WTC11 (cell line): ENCODE results near the gene RASEF. TPM values are rescaled to one million over a fixed set of nuclear protein-coding genes. Genes with fewer than 3 reads are reported as not detected.

Source experiments
- ATAC-seq: fragments of 200-7000 bp; cut with Tn5 transposase; 2 replicates; pipeline ENCODE4 v1.10.0; 2021; ENCODE audit warnings: mild to moderate bottlenecking, moderate library complexity
- CTCF ChIA-PET: fragments of 300-600 bp; sonication (Branson Sonifier 250); formaldehyde crosslinking; loops from one replicate; lab custom pipeline; 2021; ENCODE audit warnings: antibody characterized with exemption; lab: Charles Lee
- POLR2A ChIA-PET: fragments of 350-600 bp; sonication (Branson Sonifier 250); formaldehyde crosslinking; loops from one replicate; lab custom pipeline; 2021; ENCODE audit warnings: antibody characterized with exemption; lab: Charles Lee
- DNase-seq: peaks from one replicate; pipeline ENCODE4 v3.0.0; 2021; ENCODE audit warnings: low spot score
- H3K27ac Mint-ChIP-seq: 2 replicates; pipeline ENCODE4 v1.8.0; 2021; ENCODE audit warnings: mixed read lengths
- H3K27me3 Mint-ChIP-seq: 2 replicates; pipeline ENCODE4 v1.8.0; 2021; ENCODE audit warnings: low read depth, mild to moderate bottlenecking, moderate library complexity, mixed read lengths
- H3K36me3 Mint-ChIP-seq: 2 replicates; pipeline ENCODE4 v1.8.0; 2021; ENCODE audit warnings: mixed read lengths
- H3K4me1 Mint-ChIP-seq: 2 replicates; pipeline ENCODE4 v1.8.0; 2022; ENCODE audit warnings: mixed read lengths
- H3K4me3 Mint-ChIP-seq: 2 replicates; pipeline ENCODE4 v1.8.0; 2021; ENCODE audit warnings: mild to moderate bottlenecking, moderate library complexity, mixed read lengths
- H3K9me3 Mint-ChIP-seq: 2 replicates; pipeline ENCODE4 v1.8.0; 2021; ENCODE audit warnings: mixed read lengths
- ATF1 ChIP-seq: sonication (generic); formaldehyde crosslinking; IDR thresholded peaks from 2 replicates; pipeline ENCODE4 v1.8.1; 2023; ENCODE audit warnings: mild to moderate bottlenecking, moderate library complexity, missing genetic modification reagents
- CBFB ChIP-seq: sonication (generic); formaldehyde crosslinking; IDR thresholded peaks from 2 replicates; pipeline ENCODE4 v1.8.1; 2022; ENCODE audit warnings: mild to moderate bottlenecking, low read depth, missing genetic modification reagents
- CREM ChIP-seq: sonication (generic); formaldehyde crosslinking; IDR thresholded peaks from 2 replicates; pipeline ENCODE4 v1.8.1; 2022; ENCODE audit warnings: mild to moderate bottlenecking, missing genetic modification reagents, moderate library complexity
- FOXK1 ChIP-seq: sonication (generic); formaldehyde crosslinking; IDR thresholded peaks from 2 replicates; pipeline ENCODE4 v1.8.0; 2022; ENCODE audit warnings: mild to moderate bottlenecking, moderate library complexity, missing genetic modification reagents
- GABPB1 ChIP-seq: sonication (generic); formaldehyde crosslinking; IDR thresholded peaks from 2 replicates; pipeline ENCODE4 v1.8.1; 2023; ENCODE audit warnings: mild to moderate bottlenecking, missing genetic modification reagents
- HMGA2 ChIP-seq: fragments of 250-450 bp; sonication (Bioruptor Pico); IDR thresholded peaks from 2 replicates; pipeline ENCODE4 v1.4.0; 2021; ENCODE audit warnings: mild to moderate bottlenecking, moderate library complexity
- KAT7 ChIP-seq: sonication (generic); formaldehyde crosslinking; IDR thresholded peaks from 2 replicates; pipeline ENCODE4 v1.8.1; 2023; ENCODE audit warnings: missing genetic modification reagents, mild to moderate bottlenecking, borderline replicate concordance
- NR3C1 ChIP-seq: sonication (generic); formaldehyde crosslinking; conservative IDR thresholded peaks from 2 replicates; pipeline ENCODE4 v1.8.1; 2023; ENCODE audit warnings: low read depth, mild to moderate bottlenecking, missing genetic modification reagents
- OVOL2 ChIP-seq: fragments of 250-450 bp; sonication (Bioruptor Pico); IDR thresholded peaks from 2 replicates; pipeline ENCODE4 v1.9.0; 2021; ENCODE audit warnings: mild to moderate bottlenecking, borderline replicate concordance
- SMAD4 ChIP-seq: sonication (generic); formaldehyde crosslinking; IDR thresholded peaks from 2 replicates; pipeline ENCODE4 v1.8.0; 2022; ENCODE audit warnings: mild to moderate bottlenecking, missing genetic modification reagents
- TCF7 ChIP-seq: sonication (generic); formaldehyde crosslinking; IDR thresholded peaks from 2 replicates; pipeline ENCODE4 v1.8.0; 2022; ENCODE audit warnings: mild to moderate bottlenecking, low read depth, missing genetic modification reagents, moderate library complexity
- TP53 ChIP-seq: sonication (generic); formaldehyde crosslinking; IDR thresholded peaks from 2 replicates; pipeline ENCODE4 v1.8.1; 2023; ENCODE audit warnings: mild to moderate bottlenecking, missing genetic modification reagents
- ZNF232 ChIP-seq: sonication (generic); formaldehyde crosslinking; IDR thresholded peaks from 2 replicates; pipeline ENCODE4 v1.8.0; 2022; ENCODE audit warnings: mild to moderate bottlenecking, missing genetic modification reagents
- ZNF396 ChIP-seq: fragments of 250-450 bp; sonication (Bioruptor Pico); IDR thresholded peaks from 2 replicates; pipeline ENCODE4 v1.8.0; 2021; ENCODE audit warnings: mild to moderate bottlenecking, moderate library complexity, borderline replicate concordance
- ZNF416 ChIP-seq: fragments of 250-450 bp; sonication (Bioruptor Pico); IDR thresholded peaks from 2 replicates; pipeline ENCODE4 v1.9.0; 2021; ENCODE audit warnings: mild to moderate bottlenecking, inconsistent platforms
- total RNA-seq: library from RNA; stranded (reverse); gene quantifications from 3 replicates; pipeline ENCODE4 v1.2.3, GENCODE V29; 2021
- TF ChIP-seq, protein P1 (sequence below): sonication (generic); formaldehyde crosslinking; IDR thresholded peaks from 2 replicates; pipeline ENCODE4 v1.8.1; 2023; ENCODE audit warnings: mild to moderate bottlenecking, missing genetic modification reagents
- TF ChIP-seq, protein P2 (sequence below): sonication (generic); formaldehyde crosslinking; IDR thresholded peaks from 2 replicates; pipeline ENCODE4 v1.8.1; 2023; ENCODE audit warnings: mild to moderate bottlenecking, missing genetic modification reagents
- TF ChIP-seq, protein P3 (sequence below): sonication (generic); formaldehyde crosslinking; IDR thresholded peaks from 2 replicates; pipeline ENCODE4 v1.8.1; 2023; ENCODE audit warnings: mild to moderate bottlenecking, missing genetic modification reagents, borderline replicate concordance
- TF ChIP-seq, protein P4 (sequence below): sonication (generic); formaldehyde crosslinking; IDR thresholded peaks from 2 replicates; pipeline ENCODE4 v1.8.0; 2022; ENCODE audit warnings: mild to moderate bottlenecking, missing genetic modification reagents
- TF ChIP-seq, protein P5 (sequence below): fragments of 250-450 bp; sonication (Bioruptor Pico); IDR thresholded peaks from 2 replicates; pipeline ENCODE4 v2.1.2; 2022; ENCODE audit warnings: mild to moderate bottlenecking, moderate library complexity

Gene RASEF
- total RNA-seq, 1 experiment from 2014 or later = 6.5 TPM

DNA sequence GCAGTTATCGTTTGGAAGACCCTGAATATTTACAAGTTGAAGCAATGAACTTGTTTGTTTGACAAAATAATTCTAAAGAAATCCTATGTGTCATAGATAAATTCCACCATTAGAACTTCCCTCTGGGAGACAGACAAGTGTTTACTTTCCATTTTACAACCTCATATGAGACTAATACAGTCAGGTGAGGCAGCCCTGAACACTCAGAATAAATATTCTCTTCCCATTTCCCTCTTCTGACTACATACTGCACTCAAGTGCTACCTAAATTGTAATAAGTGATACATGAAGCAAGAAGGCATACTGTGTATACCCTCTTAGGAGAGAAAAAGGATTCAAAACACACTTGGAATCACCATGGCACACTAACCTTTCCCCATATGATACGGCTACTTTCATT is 6.8 kb downstream of the RASEF start:
- TF ChIP-seq HMGA2 (CRISPR knock-in tag) (no peak), TP53 (CRISPR knock-in tag) (no peak), TCF7 (CRISPR knock-in tag) (no peak), ZNF396 (CRISPR knock-in tag) (no peak), CBFB (CRISPR knock-in tag) (no peak), SMAD4 (CRISPR knock-in tag) (no peak), OVOL2 (no peak), FOXK1 (CRISPR knock-in tag) (no peak), ZNF416 (CRISPR knock-in tag) (no peak)
- TF ChIP-seq, protein P1, sequence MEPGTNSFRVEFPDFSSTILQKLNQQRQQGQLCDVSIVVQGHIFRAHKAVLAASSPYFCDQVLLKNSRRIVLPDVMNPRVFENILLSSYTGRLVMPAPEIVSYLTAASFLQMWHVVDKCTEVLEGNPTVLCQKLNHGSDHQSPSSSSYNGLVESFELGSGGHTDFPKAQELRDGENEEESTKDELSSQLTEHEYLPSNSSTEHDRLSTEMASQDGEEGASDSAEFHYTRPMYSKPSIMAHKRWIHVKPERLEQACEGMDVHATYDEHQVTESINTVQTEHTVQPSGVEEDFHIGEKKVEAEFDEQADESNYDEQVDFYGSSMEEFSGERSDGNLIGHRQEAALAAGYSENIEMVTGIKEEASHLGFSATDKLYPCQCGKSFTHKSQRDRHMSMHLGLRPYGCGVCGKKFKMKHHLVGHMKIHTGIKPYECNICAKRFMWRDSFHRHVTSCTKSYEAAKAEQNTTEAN = no peak
- TF ChIP-seq, protein P2, sequence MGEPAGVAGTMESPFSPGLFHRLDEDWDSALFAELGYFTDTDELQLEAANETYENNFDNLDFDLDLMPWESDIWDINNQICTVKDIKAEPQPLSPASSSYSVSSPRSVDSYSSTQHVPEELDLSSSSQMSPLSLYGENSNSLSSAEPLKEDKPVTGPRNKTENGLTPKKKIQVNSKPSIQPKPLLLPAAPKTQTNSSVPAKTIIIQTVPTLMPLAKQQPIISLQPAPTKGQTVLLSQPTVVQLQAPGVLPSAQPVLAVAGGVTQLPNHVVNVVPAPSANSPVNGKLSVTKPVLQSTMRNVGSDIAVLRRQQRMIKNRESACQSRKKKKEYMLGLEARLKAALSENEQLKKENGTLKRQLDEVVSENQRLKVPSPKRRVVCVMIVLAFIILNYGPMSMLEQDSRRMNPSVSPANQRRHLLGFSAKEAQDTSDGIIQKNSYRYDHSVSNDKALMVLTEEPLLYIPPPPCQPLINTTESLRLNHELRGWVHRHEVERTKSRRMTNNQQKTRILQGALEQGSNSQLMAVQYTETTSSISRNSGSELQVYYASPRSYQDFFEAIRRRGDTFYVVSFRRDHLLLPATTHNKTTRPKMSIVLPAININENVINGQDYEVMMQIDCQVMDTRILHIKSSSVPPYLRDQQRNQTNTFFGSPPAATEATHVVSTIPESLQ (CRISPR knock-in tag) = no peak
- H3K36me3 Mint-ChIP-seq = peaks cover 8% of the 10 kb centered on the region
- H3K4me1 Mint-ChIP-seq = peaks cover 18% of the 10 kb centered on the region
- no peak for DNase-seq
- POLR2A ChIA-PET = no interaction called here
- H3K9me3 Mint-ChIP-seq = peaks cover 12% of the 10 kb centered on the region
- no peak overlapping the region for H3K4me3 Mint-ChIP-seq
- CTCF ChIA-PET = no interaction called here
- no peak for ATAC-seq
- no peak overlapping the region for H3K27ac Mint-ChIP-seq
- peaks cover 19% of the 10 kb centered on the region for H3K27me3 Mint-ChIP-seq

DNA sequence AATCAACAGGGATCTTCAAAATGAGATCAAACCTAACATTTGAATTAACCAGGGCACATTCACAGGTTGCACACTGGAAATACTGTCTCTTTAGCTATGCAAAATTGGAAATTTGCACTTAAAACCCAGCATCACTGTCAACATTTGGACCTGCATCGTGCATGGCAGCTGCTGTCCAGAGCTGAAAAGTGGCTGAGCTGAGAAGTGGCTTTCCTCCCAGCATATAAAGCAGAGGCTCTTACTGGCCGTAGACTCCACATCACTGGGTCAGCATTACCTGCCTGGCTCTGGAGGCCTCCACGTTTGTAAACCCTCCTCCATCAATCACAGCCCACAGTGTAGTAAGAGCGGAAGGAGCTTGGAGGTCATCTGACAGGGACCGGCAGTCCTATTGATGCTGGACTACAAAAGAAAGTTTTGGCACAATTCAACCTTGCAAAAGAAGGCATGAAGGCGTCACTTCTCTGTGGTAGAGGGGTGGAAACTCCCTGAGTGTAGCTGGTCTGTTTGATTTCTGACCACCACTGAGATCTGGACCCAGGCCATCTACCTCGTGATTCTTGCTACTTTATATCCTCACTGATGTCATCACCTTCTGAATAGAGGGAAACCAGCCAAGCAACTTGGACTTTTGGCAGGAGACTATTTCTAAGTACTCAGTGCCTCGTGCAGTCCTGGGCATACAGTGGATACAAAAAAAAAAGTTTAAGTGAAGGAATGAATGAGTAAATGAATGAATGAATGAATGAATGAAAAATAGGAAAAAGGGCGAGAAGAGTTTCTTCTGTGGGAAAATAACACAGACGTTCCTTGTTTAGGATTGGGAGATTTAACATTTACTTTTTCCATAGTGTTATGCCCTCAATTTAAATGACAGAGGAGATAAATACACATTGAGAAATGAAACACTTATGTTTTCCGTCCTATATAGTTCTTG is 14.8 kb downstream of the RASEF start:
- Mint-ChIP-seq H3K27ac (no peak overlapping the region), H3K9me3 (no peaks in the 10 kb centered on the region; the same call in 1 of the 2 replicates), H3K4me1 (0 out of 2 replicates have a peak, but pooled peaks cover 3% of the 10 kb centered on the region), H3K4me3 (no peak overlapping the region), H3K36me3 (no peaks in the 10 kb centered on the region), H3K27me3 (no peaks in the 10 kb centered on the region; the same call in 1 of the 2 replicates)
- TF ChIP-seq KAT7 (no peak), ZNF232 (CRISPR knock-in tag) (no peak), ATF1 (CRISPR knock-in tag) (no peak), NR3C1 (CRISPR knock-in tag) (no peak), CREM (CRISPR knock-in tag) (no peak), GABPB1 (CRISPR knock-in tag) (no peak)
- TF ChIP-seq, protein P3, sequence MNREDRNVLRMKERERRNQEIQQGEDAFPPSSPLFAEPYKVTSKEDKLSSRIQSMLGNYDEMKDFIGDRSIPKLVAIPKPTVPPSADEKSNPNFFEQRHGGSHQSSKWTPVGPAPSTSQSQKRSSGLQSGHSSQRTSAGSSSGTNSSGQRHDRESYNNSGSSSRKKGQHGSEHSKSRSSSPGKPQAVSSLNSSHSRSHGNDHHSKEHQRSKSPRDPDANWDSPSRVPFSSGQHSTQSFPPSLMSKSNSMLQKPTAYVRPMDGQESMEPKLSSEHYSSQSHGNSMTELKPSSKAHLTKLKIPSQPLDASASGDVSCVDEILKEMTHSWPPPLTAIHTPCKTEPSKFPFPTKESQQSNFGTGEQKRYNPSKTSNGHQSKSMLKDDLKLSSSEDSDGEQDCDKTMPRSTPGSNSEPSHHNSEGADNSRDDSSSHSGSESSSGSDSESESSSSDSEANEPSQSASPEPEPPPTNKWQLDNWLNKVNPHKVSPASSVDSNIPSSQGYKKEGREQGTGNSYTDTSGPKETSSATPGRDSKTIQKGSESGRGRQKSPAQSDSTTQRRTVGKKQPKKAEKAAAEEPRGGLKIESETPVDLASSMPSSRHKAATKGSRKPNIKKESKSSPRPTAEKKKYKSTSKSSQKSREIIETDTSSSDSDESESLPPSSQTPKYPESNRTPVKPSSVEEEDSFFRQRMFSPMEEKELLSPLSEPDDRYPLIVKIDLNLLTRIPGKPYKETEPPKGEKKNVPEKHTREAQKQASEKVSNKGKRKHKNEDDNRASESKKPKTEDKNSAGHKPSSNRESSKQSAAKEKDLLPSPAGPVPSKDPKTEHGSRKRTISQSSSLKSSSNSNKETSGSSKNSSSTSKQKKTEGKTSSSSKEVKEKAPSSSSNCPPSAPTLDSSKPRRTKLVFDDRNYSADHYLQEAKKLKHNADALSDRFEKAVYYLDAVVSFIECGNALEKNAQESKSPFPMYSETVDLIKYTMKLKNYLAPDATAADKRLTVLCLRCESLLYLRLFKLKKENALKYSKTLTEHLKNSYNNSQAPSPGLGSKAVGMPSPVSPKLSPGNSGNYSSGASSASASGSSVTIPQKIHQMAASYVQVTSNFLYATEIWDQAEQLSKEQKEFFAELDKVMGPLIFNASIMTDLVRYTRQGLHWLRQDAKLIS = no peak
- TF ChIP-seq, protein P4, sequence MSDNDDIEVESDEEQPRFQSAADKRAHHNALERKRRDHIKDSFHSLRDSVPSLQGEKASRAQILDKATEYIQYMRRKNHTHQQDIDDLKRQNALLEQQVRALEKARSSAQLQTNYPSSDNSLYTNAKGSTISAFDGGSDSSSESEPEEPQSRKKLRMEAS (CRISPR knock-in tag) = no peak
- TF ChIP-seq, protein P5, sequence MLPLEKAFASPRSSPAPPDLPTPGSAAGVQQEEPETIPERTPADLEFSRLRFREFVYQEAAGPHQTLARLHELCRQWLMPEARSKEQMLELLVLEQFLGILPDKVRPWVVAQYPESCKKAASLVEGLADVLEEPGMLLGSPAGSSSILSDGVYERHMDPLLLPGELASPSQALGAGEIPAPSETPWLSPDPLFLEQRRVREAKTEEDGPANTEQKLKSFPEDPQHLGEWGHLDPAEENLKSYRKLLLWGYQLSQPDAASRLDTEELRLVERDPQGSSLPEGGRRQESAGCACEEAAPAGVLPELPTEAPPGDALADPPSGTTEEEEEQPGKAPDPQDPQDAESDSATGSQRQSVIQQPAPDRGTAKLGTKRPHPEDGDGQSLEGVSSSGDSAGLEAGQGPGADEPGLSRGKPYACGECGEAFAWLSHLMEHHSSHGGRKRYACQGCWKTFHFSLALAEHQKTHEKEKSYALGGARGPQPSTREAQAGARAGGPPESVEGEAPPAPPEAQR (CRISPR knock-in tag) = no peak
- no peak for DNase-seq
- no peak for ATAC-seq
- ChIA-PET POLR2A (no interaction called here), CTCF (no interaction called here)
